NCI-H526 (cell line): ENCODE results near the gene CAPN14.
"Not testable (repeated sequence)": the region's sequence is repeated elsewhere in the genome, so short reads cannot be mapped to it uniquely, and the experiment has no call there.

Experiments used
- DNase-seq, 2 experiments: peaks; one replicate each; lab custom pipeline; 2025; lab: John Stamatoyannopoulos, UW

Gene CAPN14

DNA sequence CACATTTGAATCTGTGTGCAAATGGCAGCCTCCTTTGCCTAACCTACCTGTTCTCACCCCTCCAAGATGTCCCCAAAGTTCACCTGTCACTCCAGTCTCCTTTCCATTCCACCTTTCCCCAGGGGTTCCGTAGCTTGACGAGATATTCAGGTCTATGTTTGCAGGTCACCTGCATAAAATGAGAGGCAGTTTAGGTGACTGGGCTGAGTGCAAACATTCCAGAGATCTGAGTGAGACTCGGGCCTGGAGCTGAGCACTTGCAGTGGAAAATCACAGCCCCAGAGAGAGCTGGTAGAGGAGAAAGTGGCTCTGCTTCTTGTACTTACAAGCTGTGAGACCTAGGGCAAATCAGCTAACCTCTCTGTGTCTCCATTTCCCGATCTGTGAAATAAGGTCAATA, 20.1 kb downstream of the CAPN14 start:
- no peak for DNase-seq

DNA sequence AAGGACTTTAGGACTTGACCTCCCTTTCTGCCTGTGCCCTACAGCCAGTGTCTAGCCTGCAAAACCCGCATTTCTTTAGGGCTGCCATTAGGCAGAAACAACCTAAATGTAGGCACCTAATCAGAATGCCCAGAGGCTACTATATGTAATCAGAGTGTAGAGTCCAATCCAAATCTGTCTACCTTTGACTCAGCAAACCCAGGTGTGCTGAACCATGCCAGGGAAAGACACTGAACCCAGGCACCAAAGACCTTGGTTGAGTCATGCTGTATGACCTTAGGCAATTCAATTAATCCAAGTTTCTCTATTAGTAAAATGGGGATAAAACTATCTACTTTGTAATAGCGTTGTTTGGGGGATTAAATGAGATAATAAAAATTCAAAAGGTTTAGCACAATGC, 20.7 kb downstream of the CAPN14 start:
- no peak for DNase-seq

DNA sequence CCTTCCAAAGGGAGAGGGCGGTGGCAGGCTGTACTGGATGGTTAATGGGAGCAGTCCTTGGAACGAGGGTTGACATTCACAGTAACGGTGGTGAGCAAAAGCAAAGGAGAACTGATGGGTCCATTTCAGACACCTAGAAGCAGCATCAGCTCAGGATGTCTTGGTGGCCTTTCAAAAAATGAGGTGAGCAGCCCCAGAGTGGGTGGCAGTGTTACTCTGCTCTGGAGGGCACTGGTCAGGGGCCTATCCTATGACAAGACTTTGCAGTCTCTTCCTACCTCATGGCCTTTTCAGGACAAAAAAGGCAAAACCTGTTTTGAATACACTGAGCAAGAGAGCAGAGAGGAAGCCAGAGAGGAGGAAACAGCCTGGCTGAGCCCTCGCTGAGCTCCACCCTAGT, 23.5 kb downstream of the CAPN14 start:
- no peak for DNase-seq

DNA sequence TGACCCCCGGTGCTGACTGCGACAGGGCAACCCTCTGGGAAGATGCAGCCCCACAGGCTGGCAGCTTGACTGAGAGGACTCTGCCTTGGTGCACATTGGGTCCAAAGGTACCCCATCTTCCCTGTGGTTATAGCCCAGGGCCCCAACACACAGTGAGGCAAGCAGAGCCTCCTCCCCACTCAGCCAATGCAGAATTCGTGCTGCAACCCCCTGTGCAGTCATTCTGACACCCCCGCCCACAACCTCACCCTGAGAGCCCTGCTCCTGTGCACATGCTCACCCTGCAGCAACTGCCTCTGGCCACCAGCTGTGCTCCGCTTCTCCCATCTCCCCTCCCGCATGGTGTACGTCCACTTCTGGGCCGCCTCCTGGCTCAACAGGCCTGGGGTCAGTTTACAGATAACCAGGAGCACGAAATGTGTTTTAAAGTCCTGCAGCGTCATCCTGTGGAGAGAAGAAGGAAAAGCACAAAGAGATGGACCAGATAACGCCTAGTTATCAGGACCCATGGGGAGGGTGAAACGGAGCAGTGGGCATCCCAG, 24.4 kb downstream of the CAPN14 start:
- DNase-seq: no peak

DNA sequence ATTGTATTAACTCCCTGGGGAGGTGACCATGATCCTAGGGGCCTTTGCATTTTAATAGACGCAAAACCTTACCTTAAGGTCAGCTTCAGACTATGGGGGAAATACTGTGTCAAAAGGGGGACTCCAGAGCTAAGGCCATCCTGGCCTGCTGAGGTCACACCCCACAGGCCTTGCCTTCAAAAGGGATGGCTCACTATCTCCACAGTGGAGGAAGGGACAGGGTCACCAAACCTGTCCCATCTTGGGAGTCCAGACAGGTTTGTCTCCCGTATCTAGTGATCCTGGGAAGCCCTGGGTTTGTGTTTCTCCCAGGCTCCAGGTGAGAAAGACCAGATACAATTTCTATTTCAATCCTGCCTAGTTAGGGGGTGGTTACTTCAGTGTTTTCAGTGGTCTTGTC, 24.9 kb downstream of the CAPN14 start:
- no peak for DNase-seq

DNA sequence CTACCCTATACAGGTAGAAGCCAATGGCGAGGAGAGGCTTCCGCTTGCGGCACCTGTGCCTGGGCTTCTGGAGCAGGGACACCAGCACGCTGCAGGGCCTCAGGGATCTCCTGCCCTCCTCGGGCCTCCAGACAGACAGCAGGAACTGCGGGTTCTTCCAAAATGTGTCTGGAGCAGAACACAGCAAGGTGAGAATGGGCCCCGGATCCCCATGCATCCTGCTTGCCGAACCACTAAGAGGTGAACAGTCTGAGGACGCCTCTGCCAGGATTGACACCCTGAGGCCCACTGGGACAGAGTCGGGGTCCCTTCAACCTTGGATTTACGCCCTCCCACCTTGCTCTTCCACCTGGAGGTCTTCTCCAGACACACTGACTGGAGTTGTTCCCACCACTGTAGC, 25.4 kb downstream of the CAPN14 start:
- DNase-seq: no peak

DNA sequence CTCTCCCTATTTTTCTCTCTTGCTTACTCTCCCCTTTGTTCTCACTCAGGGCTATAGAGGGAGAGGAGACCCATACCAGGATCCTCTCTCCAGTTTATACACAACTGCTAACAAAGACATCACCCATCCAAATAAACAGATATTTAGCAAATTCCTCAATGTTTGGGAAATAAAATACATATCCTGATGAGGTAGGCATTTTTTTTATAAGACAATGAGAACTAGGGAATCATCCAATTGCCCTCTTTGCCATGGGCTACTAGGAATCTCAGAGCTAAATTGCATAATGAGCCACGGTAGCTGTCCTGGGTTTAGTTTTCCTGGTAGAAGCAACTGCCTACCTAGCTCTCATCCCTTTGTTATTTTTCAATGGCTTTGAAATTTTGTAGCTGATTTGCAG, 27.1 kb downstream of the CAPN14 start:
- DNase-seq: no peak

DNA sequence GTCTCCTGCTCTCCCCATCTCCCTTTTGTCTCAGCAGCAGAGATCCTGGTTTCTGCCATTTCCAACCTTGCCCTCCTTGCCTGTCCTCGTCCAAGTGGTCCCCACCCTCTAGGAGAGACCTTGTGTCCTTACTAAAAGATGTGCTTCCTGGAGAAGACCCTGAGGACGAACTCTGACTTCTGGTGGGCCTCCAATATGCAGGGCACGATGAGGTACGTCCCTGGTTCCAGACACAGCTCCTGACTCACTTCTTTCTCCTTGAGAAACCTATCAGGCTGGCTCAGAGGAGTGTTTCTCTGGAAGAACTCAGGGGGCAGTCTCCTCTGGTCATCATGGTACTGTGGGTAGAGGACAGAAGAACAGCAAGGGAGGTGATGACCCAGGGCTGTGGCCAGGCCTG, 28.2 kb downstream of the CAPN14 start:
- no peak for DNase-seq

DNA sequence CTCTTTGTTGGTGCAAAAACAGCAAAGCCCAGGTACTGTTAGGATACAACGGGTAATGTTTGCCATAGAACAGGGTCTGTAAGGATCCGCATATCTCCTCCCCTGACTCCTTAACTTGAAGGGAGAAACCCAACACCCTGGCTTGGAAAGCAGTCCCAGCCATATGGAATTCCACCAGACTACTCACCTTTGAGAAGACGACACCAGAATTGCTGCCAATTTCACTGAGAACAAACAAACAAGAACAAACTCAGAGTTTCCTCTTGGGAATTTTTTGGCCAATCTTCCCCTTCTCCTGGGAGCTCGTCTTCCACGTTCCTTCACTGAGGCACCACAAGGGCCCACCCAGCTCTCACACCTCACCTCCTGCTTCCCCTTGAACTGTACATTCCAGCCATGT, 29.2 kb downstream of the CAPN14 start:
- no peak for DNase-seq

DNA sequence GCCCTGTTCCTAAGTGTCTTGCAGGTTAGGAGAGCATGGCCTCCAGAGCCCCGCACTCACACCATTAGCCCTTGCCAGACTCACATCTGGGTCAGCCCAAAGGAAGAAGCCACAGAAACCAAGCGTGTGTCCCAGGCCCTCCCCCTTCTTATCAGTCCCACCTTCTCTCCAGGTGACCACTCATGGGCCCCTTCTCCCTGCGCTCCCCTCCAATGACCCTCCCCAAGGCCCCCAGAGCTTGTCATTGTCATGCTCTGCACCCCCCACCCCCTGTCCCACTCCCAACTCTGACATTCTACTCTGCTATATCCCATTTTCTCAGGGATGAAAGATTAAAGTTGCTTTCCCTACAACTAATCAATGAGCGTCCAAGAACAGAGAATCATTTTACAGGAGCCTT, 30.1 kb downstream of the CAPN14 start:
- DNase-seq: no peak

DNA sequence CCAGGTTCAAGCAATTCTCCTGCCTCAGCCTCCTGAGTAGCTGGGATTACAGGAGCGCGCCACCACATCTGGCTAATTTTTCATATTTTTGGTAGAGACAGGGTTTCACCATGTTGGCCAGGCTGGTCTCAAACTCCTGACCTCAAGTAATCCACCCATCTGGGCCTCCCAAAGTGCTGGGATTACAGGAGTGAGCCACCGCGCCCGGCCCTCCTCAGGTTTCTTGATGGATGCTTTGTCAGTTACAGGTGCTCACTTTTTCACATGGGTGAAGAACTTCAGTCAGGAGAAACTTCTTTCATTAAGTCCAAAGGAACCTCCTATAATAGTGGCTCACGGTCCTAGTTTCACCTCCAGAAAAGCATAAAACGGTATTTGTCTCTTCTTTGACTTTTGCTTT, 33.3 kb downstream of the CAPN14 start:
- not testable (repeated sequence) for DNase-seq

DNA sequence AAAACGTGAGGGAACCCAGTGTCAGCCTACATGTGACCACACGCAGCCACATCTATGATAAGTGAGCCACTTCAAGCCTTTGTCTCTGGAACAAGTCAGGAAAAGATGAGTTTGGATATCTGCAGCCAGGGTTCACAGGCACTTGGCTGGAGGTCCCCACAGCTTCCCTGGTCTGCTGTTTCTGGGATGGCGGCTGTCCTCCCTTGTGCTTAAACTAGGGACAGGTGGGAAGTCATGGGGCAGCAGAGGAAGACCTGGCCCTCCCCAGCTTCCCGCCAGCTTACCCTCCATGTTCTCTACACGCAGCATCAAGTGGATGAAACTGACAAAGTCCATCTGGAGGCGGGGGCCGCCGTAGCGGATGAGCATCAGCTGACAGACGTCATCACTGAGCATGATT, 40.6 kb downstream of the CAPN14 start:
- no peak for DNase-seq

DNA sequence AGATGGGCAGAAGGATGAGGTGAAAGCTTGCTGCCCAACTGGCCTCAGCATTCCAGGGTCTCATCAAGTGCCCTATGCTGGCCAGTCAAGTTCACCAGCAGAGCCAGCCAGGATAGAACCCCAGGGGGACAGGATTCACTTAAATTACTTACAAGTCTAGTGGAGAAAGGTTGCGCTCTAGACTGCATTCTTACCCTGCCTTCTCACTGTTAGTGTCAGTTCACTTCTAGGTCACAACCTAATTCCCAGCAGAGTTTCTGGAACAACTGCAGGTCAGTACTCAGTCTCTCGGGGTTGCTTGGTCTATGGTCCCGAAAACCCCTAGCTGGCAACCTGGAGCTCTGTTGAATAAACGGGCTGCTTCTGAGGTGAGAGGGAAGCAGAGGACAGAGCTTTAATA, 46.2 kb downstream of the CAPN14 start:
- DNase-seq: no peak

DNA sequence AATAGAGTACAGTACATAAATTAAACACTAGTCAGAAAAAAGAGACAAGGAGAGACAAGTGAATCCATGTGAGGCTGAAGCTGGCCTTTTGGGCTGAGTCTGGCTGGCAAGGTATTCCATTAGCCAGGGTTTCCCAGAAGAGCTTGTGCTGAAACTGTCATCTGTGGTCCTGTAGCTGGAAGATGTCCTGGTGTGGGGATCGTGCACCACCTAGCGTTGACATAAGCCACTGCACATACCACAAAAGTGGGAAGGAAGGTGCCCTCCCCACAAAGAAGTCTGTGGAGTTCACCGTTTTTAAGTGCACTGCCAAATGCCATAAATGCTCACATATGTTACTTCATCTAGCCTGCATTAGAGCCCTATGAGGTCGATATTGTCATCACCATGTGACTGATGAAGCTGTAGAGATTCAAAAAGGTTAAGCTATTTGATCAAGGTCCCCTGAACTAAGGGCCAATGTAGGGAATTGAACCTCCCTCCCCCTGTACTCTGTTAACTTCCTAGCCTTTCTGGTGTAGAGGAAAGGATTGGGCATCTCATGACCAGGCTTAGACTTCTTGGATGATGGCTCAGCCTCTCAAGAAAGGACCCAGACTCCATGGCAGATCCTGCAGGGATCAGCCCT, 47.1 kb downstream of the CAPN14 start:
- DNase-seq: peak; percentile 22 to 78

DNA sequence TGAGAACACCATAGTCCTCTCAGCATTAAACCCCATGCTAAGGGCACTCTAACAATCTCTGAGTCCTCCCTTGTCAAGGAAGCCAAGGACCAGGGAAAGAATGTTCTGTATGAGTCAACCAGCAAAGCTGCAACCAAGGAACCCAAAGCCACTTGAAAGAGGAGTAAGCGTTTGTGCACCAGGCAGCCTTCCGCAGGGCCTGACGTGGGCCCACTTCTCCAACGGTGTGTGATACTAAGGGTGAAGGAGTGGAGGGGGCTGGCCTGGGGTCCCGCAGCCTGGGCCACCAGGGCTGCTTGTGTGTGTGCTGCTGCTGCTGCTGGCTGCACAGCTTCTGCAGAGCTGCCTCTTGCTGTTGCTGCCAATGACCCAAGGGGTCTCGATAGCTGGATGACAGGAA, 49.0 kb downstream of the CAPN14 start:
- DNase-seq: no peak

DNA sequence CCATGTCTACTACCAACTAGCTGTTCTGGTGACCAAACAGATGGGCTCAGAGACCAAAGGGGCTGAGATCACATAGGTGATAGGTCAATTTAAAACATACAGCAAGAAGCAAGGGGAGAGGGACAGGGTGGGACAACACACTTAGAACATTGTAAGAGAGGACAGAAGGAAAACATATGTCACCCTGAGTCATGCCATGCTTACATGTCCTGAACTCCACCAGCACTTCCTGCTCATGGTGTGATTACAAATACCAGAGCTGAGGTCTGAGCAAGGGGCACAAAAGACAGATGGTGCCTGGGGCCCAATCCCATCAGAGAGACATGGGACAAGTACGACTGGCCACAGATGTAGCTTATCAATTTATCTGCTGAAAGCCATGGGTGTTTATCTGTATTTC, 50.4 kb downstream of the CAPN14 start:
- DNase-seq: no peak

DNA sequence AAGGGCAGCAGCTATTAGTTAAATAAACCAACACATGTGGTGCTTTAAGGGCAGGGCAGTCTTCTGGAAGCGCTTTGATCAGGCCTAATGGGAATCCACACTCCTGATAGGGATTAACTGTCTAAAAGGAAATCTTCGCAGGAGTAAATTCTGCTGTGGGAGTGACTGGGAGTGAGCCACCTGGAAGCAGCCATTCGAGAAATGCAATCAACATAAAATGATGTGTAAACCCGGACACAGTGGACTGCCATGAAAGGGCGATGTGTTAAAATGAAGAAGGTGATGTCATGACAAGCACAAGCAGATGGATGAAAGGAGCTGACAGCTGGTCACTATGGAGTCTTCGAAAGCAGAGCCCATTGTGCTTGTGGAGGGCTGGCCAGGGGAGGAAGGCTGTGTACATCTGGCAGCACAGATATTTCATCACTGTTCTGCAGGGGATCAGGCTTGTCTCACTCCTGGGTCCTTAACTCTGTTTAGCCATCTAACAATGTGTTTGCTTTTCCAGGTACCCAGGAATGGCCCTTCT, 54.2 kb downstream of the CAPN14 start:
- peak in 1 of 2 experiments; percentile 61 for DNase-seq

DNA sequence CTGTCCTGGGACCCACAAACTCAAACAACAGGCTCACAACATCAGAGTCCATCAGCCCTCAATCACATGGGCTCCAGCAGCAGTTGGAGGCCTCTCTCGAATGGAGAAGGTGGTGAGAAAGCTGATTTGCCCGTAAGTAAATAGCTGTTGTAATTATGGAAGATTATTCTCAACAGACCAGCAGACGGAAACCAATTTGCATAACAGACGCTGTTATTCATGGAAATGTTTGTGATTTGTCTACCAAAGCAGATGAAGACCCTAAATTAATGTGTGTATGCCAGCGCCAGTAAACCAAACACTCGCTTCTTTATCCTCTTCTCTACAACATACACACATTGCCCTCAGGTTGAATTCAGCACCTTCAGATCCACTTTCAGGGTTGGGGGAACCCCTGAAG, 55.7 kb downstream of the CAPN14 start:
- peak; percentile 96 to 98 for DNase-seq

DNA sequence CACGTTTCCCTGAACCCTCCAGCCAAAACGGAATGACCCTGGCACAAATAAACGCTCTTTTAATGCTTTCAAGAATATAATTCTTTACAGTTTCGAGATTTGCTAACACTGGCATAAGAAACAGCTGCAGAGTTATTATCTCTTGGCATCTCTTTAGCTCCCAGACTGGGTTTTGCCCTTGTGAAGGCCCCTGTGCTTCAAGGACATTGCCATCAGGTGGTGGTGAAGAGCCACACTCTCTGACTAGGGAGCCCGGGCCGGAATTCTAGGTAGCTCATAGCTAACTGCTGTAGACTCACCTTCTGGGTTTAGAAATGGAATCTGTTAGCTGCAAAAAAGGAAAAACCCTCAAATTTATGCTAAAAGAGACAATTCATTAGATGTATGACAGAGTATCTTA, 65.8 kb downstream of the CAPN14 start:
- no peak for DNase-seq

DNA sequence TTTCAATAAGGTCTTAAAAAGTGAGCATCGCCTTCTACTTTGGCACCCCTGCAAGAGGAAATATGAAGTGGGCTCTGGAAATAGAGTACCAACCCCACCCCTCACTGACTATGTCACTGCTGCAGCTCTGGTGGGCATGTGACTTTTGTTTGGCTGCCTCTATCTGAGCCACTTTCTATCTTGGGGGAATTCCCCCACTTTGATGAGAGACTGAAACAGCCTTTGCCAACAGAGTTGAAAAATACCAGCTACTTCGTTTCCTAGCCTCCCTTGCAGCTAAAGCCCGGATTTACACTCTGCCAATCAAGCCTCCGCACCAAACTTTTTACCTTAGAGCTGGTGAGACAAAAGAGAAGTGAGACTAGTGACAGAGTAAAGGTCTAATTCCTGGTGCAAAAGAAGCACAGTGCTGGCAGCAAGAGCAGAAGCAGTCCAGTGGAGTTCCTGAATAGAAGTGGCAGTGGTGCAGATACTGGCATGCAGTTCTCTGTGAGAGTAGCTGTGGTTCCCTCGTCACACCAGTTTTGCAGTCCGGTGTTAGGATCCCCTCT, 67.1 kb downstream of the CAPN14 start:
- no peak for DNase-seq

DNA sequence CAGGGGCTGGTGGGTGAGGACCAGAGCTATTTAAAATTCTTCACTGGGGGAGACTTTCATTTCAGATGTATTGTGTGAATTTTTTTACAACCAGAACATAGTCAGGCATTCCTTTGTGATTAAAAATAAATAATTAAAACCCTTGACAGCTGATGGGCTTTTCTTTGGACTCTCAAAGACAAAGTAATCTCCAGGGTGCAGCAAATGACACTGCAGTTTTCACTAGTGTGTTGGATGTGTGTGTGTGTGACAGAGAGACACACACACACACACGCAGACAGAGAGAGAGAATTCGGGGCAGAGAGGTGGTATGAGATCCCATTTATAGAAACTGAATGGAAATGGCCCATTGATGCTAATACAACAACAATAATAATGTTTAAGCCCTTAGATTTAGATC, 68.8 kb downstream of the CAPN14 start:
- DNase-seq: no peak

DNA sequence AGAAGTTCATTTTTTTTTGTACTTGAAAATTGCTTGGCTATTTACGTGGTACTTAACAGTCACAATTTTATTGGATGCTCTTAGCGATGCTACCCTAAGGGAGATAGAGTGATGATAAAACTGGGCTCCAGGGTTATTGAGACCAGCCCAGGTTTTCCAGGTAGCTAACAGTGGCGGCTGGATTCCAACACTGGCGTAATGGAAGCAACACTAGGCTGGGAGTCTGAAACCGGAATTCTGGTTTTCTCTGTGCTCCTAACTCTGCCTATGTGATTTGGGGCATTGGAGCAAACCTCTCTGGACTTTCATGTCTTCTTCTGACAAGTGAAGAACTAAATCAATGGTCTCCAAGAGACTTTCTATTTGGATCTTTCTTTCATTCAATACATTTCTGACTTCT, 69.7 kb downstream of the CAPN14 start:
- DNase-seq: no peak

DNA sequence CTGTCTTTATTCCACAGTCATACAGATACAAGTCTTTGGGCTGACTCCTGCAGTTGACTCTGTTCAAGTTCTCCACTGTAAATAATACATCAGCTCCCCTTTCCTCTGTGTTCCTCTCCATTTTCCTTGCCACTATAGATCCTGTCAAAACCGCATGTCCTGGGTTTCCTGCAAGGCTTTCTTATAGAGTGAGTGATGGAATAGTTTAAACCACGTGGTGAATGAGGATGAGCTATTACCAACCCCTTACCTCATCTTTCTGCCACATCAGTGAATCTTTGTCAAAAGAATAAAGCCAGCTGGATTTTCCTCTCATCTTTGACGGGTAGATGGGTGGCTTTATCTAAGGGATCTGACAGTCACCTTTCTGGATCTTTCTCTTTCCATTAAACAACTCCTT, 75.2 kb downstream of the CAPN14 start:
- DNase-seq: no peak
